Peyer's patch (tissue), 4 donors: ENCODE results near the gene PSMA8.

Experiments
- CTCF ChIP-seq, 6 experiments: fragments of 450-650 bp in 4 of 6; fragments of 200-600 bp in 2 of 6; sonication (generic) in 1 of 6; IDR thresholded peaks; one replicate each; pipeline ENCODE4 v1.5.1; 2017 to 2019; ENCODE audit warnings: antibody characterized with exemption in 6 of 6, mild to moderate bottlenecking in 3 of 6, moderate library complexity in 1 of 6
- POLR2A ChIP-seq, 2 donors: fragments of 450-650 bp; IDR thresholded peaks; one replicate each; pipeline ENCODE4 v1.5.1; 2017; ENCODE audit warnings: antibody characterized with exemption in 2 of 2, mild to moderate bottlenecking in 2 of 2, moderate library complexity in 2 of 2

GRCh38 chr18:26225022-26225693, 91.5 kb downstream of the PSMA8 start:
- TF ChIP-seq CTCF (IDR thresholded peaks at IDR 0.05) (no peak), POLR2A (IDR thresholded peaks at IDR 0.05) (no peak)
